HG02610 (cell line): ENCODE data around the gene PCCA.

Experiments
- ATAC-seq: cut with Tn5 transposase; IDR thresholded peaks from one replicate; pipeline ENCODE4 v1.9.1; 2021; ENCODE audit warnings: mild to moderate bottlenecking, moderate library complexity; ENCODE audit not compliant: unreplicated experiment

PCCA gene

DNA sequence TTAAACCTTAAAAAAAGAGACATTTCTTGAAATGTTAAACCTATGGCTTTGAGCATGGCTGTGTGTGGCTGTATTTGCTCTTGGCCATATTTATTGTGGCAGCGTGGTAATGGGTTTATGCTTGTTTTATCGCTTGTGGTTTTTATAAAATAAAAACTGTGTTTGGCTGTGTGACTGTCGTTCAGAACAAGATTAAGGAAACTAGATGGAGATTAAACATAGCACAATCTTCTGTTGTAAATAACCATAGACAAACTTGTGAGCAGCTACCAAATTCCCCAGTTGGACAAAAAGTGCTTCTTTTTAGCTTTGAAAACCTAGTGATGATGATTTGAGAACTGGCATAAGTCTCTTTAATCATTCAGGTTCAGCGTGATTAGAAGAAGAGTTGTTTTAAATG lies 308.7 kb downstream of the PCCA start:
- ATAC-seq, result no peak

DNA sequence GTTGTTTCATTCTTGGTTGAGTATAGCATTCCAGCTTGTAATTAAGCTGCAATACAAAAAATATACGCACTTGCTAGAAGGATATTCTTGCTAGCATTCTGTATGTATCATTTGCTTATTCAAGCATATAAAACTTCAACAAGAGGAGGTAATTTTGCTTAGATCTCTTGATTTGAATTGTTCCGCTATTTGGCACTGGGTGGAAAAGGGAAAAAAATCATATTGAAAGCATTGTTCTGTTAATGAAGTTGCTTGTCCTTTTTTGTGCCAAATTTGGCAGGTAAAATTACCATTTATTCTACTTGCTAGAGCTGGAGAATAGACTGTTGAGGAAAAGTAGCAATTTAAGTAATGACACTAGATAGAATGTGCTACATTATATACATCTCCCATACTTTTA lies 309.5 kb downstream of the PCCA start:
- no peak for ATAC-seq

DNA sequence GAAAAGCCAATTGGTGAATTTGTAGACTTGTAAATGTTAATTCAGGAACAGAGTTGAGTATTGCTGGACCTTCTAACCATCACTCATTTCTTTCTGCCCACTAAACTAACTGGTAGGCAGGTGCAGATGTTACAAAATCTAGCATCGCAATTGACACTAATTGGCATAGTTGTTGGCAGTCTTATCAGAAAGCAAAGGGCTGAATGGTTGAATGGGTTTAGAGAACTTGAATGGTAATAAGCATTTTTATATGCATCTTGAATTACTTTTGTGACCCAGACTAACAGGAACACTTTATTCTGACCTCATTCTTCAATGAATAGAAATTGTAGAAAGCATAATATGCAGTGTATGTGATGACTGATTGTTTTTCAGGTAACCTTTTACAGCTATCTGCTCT lies 310.6 kb downstream of the PCCA start:
- no peak for ATAC-seq

DNA sequence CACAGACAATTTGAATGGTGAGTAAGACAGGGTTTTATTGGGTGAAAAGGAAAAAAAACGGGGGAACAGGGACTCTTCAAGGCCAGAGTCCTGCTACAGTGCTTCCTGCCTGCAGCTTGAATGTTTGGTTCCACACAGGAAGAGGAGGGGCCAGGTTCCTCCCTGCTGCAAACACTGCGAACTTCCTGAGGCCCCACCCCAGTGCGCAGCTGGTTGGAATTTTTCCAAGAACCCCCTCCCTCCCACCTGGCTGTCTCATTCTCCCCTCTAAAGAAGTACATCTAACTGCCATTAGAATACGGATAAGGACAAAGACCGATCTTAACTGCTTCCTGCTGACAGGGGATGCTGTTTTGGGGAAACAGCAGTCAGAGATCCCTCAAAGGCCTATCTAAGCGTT lies 314.8 kb downstream of the PCCA start:
- no peak for ATAC-seq

DNA sequence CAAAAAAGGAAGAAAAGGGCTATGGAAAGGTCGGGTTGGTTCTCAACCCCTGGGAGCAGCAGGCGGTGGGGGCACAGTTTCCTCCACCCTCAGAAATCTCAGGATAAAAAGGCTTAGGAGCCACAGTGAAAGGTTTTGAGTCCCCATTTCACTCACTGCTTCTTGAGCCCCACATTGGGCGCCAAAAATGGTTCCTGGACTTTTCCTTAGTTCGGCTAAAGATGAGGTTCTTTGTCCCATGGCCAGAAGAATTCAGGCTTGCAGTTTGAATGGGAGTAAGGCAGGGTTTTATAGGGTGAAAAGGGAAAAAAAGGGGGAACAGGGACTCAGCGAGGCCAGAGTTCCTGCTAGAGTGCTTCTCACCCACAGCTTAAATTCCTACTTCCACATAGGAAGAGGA lies 320.2 kb downstream of the PCCA start:
- no peak for ATAC-seq

DNA sequence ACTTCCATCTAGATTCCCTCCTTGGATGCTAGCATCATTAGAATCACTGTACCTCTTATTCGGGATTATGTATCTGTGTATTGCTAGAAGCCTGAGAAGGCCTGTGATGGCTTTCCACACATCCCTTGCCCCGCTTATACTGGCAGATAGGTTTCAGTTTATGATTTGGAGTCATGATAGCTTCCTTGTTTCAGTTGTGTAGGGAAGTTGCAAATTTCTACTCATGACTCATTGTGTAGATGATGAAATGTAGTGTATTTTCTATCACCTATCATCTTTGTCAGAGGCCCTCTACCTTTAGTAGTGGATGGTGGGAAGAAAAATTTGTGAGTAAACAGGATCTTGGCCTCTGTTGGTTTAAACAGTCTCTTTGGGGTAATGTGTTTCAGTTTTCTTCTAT lies 334.5 kb downstream of the PCCA start:
- no peak for ATAC-seq

DNA sequence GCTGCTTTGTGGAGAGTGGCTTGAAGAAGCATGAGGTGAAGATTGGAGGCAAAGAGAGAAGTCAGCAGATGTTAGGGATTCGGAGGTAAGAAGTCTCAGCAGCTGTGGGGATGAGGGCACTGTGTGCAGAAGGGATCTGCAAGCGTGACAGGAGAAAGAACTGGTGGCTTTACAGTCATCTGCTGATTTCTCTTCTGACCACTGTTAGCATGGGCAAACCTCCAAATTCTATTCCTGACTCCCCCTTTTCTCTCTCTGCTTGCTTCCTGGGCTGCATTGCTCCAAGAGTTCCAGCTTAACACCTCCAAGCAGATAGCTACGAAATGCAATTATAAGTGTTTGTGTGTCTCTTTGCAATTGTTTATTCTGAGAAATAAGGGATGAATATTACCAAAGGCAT lies 340.1 kb downstream of the PCCA start:
- ATAC-seq, result no peak

DNA sequence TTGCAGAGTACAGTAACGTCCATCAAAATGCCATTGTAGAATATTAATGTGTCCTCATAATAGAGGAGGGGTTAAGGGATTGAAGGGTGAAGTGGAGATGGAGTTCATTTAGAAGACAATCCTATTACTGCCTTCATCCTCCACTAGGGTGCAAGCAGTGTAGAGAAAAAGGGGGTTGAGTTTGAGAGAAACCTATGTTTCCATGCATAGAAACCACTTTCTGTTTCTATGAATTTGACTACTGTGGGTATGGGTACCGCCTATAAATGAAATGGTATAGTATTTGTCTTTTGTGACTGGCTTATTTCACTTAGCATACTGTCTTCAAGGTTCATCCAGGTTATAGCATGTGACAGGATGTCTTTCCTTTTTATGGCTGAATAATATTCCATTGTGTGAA lies 343.7 kb downstream of the PCCA start:
- ATAC-seq, result no peak

DNA sequence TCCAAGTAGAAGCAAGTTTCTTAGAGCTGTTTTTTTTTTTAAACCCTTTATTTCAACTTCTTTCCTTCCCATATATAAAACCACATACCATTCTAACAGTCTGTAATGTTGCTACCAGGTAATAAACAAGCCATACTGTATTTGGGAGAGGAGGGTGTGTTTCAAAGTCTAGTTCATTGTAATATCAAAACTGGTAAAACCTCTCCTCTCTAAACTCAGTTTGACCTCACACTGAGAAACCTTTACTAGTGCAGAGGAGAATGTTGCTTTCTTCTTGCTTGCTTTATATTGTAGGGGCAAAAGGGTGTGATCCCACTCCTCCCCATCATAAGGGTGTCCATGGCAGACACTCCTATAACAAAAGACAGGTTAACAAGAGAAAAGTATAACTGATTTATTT lies 344.6 kb downstream of the PCCA start:
- ATAC-seq, result no peak

DNA sequence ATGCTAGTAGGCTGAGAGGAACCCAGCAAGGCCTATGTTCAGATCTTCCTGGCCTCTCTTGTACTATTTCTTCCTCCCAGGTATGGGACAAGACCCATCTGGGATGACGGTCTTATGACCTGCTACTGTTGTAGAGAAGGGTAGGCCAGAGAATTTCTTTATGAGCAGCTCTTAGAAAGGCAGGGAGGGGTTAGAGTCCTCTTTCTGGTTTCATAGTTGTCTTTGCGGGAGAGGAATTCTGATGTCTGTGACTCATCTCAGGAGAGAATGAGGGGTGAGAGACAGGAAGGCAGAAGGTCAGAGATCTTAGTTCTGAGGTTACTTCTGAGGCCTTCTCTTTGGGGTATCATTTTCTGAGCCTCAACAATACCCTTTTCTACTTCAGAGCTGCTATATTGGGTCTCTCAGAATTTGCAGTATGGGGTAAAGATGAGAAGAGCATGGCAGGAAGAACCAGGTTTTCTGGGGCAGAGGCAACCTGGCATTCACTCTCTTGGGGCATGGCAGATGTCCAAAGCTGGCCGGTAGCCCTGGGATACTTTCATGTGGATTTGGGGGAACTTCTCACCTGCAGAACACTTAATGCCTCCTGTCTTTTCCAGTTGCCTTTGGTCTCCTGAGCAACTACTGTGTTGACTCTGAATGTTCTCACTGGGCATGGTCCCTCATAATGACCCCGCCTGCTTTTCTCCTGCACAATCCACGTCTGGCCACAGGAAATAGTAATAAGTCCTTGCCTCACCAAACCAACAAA lies 345.3 kb downstream of the PCCA start:
- peak; percentile 90 for ATAC-seq

DNA sequence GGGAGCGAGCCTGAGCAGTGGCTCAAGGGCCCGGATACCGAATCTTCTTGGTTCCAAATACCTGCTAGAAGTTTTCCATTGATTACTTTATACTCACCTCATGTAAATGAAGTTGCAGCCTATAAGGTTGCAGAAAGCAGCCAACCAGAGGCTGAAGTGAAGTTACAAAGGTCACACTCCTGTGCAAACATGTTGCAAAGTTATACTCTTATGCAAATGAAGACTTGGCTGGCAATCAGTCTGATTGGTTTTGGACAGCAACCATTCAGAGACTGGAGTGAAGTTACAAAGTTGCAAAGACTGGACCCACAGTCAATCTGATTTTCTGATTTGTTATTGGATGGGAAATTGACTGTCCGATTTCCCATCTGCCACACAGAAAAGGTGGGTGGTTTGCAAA lies 347.2 kb downstream of the PCCA start:
- ATAC-seq, result no peak

DNA sequence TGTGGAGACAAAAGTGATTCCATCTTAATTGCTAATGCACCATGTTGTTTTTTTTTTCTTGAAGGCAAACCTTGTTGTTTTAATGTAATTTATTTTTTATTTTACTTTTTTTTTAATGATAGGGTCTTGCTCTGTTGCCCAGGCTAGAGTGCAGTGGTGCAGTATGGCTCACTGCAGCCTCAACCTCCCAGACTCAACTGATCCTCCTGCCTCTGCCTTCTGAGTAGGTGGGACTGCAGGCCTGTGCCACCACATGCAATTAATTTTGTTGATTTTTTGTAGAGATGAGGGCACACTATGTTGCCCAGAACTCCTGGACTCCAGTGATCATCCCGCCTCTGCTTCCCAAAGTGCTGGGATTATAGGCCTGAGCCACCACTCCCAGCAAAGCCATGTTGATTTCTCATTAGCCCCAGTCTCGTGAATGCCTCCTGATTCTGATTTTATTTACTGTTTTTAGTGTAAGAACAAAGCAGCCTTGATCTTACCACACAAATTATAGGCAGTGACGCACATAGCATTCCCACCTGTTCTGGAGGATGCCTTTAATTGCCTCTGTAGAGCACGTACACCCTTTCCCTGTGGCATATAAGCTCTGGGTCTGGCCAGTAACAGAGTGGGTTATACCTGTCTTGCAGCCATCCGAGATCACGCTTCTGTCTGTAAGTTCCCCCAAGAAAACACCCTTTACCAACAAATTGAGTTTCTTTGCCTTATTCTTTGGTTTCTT lies 349.3 kb downstream of the PCCA start:
- no peak for ATAC-seq

DNA sequence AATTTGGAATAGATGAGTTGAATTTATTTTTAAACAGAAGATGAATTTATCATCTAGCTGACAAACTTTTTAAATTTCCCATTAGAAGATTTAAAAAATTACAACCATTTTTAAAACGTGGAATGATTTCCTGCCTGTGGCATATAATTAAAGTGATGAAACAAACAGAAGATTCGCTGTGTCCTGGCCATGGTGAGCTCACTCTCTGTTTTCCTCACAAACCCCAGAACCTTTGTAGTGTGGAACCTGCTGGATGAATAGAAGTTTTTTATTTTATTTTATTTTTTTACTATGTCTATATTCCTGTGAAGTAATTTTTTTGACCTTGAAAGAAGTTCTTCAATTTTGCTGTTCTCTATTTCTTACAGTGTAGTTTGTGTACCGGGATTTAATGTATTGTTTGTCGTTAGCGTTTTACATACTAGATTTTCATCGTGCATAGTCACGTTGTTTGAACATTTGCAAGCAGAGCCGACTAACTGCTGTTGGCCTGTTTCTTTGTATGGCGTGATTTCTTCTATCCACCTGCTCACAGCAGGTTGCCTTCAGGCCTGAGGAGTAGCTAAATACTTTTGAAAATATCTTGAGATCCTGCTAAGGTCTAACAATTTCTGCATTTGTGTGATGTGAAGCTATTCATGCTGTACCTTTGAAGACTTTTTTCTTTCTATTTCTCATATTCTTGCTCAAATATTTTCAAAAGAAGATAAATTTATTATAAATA lies 350.5 kb downstream of the PCCA start:
- ATAC-seq, result no peak

DNA sequence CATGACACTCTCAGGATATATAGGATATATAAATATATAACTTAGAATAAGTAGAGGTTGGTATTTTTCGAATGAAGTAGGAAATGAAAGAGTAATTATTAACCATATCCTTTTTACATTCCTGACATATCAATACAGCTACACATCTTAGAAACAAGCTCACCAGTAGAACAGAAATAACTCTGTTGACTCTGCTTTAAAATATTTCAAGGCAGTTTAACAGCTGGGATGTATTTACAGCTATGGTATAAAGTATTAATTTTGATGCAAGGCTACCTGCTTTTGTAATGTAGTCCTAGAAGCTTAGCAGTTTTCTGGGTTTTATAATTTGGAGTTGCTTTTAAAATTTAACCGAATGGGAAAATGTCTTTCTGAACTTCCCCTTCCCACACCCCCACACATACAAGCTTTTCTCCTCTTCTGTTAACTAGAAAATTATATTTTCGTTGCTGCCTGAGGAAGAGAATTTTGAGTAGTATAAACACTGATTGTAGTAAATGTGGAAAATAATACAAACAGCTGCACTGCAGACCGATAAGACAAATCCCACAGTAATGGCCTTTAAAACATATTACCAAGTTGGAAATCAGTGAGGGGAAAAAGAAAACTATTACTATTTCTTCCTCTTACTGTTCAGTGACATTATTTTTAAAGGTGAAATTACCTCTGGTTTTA lies 352.0 kb downstream of the PCCA start:
- no peak for ATAC-seq

DNA sequence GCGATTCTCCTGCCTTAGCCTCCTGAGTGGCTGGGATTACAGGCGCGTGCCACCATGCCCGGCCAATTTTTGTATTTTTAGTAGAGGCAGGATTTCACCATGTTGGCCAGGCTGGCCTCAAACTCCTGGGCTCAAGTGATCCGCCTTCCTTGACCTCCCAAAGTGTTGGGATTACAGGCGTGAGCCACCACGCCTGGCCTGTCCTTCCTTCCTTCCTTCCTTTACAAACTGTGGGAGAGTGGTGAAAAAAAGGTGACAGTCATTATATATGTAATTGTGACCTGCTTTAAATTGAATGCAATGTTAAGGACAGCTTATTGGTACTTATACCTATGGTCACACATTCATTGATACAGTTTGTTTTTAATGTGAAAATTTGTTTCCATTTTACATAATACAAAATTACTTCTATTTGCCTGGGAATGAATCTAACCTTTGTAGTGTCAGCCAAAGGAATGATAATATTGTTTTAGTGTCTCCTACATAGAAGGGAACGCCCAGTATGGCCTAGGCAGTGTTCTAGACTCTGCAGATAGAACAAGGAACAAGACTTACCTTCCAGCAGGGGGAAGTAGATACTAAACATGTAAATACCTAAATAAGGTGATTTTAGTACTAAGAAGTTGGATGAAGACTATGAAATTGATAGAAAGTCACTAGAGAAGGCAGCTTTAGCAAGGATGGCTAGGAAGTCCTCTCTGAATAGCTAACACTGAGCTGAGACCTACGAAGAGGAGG lies 353.4 kb downstream of the PCCA start:
- ATAC-seq, result no peak

DNA sequence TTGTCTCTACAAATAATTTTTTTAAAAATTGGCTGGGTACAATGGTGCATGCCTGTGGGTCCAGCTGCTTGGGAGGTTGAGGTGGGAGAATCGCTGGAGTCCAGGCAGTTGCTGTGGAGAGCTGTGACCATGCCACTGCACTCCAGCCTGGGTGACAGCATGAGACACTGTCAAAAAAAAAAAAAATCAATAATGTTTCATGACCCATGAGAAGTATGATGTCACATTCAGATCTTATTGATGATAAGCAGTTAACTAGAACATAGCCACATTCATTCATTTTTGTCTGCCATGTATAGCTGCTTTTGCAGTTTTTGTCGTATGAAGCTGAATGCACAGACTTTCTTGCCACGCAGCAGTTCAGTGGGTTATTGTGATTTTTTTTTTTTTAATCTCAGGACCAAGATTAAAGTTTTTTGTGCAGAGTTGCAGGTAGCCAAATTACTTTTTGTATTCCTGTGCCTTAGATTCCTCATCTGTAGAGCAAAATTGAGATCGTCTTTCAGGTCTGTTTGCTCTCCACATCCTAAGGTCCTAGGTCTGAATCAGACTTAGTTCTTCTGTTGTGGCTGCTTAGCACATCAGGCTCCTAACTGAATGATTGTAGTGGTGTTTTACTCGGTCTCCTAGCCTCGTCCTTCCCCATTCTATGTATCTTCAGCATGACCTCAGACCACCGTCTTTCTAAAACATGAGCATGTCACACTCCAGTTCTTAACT lies 354.5 kb downstream of the PCCA start:
- no peak for ATAC-seq

DNA sequence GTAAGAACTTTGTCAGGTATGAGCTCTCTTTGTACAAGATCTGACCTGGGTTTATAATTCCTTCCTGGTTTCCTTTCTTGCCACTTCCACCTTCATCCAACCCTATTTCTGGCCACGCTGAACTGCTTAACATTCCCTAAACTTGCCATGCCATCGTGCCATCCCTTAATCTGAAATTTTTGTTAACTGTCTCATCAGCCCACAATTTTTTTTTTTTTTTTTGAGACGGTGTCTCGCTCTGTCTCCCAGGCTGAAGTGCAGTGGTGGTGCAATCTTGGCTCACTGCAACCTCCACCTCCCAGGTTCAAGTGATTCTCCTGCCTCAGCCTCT lies 355.1 kb downstream of the PCCA start:
- no peak for ATAC-seq

DNA sequence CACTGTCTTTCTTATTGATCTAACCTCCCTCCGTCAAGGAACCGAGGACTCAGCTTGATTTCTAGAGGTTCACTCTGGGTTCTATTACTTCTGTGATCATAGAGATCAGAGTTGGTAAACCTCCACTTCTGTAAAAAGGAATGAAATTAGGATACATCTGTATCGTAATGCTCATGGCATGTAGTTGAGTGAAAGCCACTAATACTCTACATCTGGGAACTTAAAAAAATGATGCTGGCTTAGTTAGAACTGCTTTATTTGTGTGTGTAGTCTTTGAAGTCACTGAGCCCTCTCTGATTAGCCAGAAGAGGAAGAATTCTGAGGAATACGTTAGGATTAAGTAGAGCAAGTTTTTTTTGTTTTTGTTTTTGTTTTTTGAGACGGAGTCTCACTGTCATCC lies 358.9 kb downstream of the PCCA start:
- no peak for ATAC-seq

DNA sequence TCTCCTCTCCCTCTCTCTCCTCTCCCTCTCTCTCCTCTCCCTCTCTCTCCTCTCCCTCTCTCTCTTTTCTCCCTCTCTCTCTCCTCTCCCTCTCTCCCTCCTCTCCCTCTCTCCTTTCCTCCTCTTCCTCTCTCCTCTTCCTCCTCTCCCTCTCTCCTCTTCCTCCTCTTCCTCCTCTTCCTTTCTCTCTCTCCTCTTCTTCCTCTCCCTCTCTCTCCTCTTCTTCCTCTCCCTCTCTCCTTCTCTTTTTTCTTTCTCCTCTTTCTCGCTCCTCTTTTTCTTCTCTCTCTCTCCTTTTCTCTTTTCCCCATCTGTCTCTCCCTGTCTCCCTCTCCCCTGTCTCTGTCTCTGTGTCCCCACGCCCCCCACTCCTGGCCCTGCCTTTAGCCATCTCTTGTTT lies 363.0 kb downstream of the PCCA start:
- no peak for ATAC-seq

DNA sequence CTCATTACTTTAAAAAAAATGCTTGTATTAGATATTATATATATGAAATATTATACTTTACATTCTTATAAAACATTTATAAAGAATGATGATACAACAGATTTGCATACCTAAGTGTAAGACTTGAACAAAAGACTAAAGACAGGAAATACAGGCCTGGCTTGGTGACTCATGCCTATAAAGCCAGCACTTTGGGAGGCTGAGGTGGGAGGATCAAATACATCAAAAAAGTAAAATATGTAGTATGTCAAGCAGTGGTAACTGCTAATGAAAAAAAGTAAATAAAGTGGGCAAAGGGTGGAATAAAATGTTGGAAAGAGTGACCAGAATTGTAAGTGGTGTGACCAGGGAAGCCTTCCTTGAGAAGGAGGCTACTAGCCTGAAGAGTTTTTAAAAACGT lies 366.0 kb downstream of the PCCA start:
- ATAC-seq, result no peak
